Endometrial microvascular endothelial cells (primary cell): Measurements from ENCODE around the gene CST5. TPM values are rescaled to one million over a fixed set of nuclear protein-coding genes. Genes with fewer than 3 reads are reported as not detected.
"Not testable (repeated sequence)": the region's sequence is repeated elsewhere in the genome, so short reads cannot be mapped to it uniquely, and the experiment has no call there.

Experiments
- in situ Hi-C: cut with HindIII; loops from 2 replicates; pipeline ENCODE4 v1.10.0; 2017; ENCODE audit warnings: low sequenced_read_pairs, low pct_unique_long_range_greater_than_20kb; ENCODE audit errors: inconsistent ontology term
- total RNA-seq: library from RNA; depleted of rRNA; stranded (reverse); fragments of >200 nt; gene quantifications from one replicate; pipeline ENCODE4 v1.2.3, GENCODE V29; 2015; ENCODE audit errors: inconsistent ontology term

The CST5 gene
- total RNA-seq, 1 donor from 2014 or later: not detected

DNA sequence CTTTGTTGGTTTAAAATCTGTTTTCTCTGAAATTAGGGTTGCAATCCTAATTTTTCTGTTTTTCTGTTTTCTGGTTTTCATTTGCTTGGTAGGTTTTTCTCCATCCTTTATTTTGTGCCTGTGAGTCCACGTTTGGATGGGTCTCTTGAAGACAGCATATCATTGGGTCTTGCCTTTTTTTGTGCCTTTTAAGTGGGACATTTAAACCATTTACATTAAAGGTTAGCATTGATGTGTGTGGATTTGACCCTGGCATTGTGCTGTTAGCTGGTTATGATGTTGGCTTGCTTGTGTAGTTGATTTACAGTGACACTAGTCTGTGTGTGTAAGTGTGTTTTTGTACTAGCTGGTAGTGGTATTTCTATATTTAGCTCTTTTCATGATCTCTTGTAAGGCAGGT, 28.0 kb upstream of the CST5 start:
- in situ Hi-C loops: no loop called here

DNA sequence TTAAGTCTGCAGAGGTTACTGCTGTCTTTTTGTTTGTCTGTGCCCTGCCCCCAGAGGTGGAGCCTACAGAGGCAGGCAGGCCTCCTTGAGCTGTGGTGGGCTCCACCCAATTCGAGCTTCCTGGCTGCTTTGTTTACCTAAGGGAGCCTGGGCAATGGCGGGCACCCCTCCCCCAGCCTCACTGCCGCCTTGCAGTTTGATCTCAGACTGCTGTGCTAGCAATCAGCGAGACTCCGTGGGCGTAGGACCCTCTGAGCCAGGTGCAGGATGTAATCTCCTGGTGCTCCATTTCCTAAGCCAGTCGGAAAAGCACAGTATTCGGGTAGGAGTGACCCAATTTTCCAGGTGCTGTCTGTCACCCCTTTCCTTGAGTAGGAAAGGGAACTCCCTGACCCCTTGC, 22.8 kb upstream of the CST5 start:
- in situ Hi-C loops: not testable (repeated sequence)

DNA sequence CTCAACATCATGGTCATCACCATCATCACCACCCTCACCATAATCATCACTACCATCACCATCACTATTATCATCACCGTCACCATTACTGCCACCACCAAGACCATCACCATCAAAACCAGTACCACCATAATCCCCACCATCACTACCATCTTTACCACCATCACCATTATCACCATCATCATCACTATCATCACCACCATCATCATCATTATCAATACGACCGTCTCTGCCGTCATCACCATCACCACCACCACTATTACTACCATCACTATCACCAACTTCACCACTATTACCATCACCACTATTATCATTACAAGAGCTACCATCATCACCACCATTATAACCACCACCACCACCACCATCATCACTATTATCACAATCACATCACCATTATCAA, 11.3 kb upstream of the CST5 start:
- in situ Hi-C loops: not testable (repeated sequence)

DNA sequence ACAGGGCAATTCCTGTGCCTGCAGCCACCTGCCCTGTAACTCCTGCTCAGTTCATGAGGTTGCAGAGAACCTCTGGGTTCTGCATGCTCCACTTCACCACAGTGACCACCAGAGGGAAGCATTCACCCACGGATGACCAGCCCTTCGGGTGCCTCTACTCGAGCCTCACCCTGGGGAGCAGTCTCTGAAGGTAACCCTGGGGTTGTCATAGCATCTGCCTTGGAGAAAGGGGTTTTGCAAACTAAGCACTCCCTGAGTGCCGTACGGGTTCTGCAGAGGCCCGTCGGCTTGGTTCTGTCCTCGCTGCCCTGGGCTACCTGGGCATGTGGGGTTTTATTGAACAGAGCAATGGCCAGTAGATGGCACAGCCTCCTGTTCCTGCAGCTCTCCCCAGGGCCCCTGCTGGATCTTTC, 10.2 kb upstream of the CST5 start:
- in situ Hi-C loops: no loop called here

DNA sequence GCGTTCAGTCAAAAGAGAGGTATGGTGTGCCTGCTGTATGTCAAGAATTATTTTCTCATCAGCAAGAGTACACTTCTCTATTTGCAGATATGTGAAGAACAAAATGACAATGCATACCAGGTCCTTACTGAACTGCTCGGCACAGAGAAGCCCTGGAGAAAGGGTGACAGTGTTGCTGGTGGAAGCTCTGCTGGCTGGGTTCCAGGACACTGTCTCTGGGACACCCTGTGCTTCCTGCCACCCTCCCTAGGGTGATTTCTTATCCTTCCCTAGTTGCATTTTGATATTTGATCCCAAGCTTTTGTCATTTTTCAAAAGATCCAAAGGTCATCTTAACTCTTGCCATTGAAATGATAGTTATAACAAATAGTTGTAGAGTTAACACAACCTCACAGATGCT, 8.3 kb upstream of the CST5 start:
- in situ Hi-C loops: no loop called here

DNA sequence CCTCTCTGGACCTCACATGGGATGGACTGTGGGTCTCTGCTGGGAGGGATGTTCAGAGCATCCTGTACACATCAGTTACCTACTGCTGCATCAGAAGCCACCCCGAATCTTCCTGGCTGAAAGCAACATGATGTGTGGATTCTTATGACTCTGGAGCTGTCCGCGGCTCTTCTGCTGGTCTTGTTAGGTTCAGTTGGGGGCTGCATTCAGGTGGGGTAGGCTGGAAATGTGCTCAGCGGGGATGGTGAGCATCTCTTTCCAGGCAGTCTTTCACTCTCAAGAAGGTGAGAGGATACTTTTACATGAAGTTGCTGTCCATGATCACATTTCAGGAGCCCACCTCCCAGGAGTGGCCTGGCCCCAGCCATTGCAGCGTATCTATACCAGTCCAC, 5.2 kb upstream of the CST5 start:
- in situ Hi-C loops: no loop called here

DNA sequence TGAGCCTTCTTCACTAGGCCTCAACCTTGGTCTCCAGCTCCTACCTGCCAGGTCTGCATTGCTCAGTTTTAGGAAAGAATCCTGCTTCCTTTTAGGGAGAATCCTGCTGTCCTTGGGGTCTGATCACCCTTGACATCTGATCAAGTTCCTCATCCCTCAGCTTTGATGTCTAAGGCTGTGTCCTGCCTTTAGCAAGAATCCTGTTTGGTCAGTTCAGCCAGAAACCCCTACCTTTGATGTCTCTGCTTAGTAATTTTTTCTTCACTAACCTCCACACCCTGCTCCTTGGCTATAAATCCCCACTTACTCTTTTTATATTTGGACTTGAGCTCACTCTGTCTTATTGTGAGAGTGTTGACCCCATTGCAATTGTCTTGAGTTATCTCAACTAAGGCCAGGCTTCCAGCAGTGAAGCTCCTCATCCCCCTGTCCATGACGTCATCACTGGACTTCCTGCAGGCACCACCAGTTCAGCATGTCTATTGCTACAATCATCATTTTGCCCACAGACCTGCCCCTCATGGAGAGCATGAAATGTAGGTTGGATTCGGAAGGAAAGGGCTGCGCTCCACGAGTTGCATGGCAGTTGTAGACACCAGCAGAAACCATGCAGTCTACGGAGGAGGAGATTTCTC, 4.7 kb upstream of the CST5 start:
- in situ Hi-C loops: no loop called here

DNA sequence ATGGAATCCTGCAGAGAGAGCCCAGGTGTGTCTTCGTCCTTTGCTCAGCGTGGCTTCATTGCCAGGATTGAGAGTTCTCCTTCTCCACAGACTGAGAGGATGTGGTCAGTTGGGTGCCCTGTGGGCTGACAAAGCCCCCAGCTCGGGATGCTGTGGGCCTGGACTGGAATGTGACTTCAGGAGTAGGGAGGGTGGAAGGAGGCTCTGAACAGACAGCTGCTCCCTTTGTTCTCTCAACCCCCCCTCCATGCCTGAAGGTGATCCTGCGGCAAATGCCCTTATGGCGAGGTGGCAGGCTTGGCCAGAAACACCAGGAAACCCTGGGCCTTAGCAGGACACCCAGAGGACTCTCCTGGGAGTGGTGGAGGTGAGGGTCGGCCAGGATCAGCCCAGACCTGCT, 1.8 kb upstream of the CST5 start:
- in situ Hi-C loops: no loop called here

DNA sequence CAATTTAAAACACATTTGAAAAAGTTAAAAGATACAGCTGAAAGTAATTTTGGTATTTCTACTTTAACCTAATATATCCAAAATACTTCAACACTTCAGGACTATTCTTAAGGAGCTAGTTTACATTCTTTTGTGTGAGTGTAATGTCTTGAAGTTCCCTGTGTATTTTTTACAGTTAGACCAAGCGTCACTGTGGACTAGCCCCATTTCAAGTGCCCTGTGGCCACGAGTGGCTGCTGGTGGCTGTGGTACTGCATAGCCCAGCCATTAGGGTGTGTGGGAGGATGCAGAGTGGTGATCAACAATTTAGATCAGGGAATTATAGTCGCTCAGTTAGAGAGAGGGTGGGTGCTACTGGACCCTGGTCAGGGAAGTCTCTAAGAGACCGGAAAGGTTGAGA, 869 bp upstream of the CST5 start:
- in situ Hi-C loops: no loop called here

DNA sequence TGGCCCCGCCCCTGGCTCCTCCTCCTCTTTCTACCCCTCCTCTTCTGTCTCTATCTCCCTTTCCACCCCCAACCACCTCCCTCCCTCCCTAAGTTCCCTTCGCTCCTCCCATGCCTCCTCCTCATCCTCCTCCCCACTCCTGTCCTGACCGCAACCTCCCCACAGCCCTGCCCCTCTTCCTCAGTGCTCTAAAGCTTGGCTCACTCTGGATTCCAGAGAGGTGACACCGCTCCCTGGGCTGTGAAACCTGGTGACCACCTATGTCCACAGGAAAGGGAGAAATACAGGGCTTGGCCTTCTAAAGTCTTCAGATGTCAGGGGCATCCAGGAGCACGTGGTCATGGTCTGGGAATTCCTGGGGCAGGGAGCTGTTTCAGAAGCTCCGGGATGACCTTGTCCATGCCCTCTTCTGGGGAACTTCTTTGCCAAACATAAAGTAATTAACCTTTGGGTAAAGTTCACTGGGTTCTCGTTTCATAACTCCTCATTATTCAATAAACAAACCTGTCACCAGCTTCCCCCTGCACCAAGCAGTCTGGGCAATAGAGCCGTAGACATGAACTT, 345 bp upstream of the CST5 start:
- in situ Hi-C loops: no loop called here

DNA sequence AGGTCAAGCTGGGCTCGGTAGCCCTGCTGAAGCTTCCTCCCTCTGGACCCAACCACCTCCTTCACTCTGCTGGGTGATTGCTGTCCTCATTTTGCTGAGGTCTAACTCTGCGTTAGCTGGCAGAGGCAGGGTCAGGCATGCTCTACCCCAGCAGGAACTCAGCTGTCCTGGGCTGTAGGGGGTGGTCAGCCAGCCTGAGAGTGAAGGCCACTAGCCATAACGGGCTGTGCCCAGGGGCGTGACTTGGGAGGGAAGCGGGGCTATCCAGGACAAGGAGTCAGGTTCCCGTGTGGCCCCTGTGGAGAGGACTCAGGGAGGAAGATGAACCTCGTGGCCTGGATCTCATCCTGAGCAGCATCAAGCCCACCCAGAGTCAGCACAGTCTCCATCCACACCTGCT, 761 bp downstream of the CST5 start:
- in situ Hi-C loops: no loop called here

DNA sequence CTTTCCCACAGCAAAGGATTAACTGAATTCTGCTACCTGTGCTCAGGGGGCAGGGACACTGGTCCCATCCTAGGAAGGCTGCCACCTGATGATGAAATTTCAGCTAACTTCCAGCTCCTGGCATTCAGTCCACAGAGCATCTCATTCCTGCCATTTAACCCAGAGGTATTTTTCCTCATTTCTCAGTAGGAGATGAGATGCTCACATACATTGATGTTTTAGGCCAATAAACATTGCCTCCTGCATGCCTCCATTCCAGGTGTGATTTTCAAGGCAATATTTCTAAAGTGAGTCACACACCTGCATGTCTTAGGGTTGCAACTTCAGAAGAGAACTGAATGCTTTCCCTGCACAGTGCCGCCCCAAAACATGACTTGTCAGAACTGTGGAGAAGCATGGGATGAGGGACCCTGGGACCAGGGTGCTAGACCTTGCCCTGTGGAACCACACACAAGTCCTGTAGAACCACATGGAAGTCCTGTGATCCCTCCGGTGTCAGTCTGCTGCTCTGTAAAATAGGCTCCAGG, 1.5 kb downstream of the CST5 start:
- in situ Hi-C loops: not testable (repeated sequence)

DNA sequence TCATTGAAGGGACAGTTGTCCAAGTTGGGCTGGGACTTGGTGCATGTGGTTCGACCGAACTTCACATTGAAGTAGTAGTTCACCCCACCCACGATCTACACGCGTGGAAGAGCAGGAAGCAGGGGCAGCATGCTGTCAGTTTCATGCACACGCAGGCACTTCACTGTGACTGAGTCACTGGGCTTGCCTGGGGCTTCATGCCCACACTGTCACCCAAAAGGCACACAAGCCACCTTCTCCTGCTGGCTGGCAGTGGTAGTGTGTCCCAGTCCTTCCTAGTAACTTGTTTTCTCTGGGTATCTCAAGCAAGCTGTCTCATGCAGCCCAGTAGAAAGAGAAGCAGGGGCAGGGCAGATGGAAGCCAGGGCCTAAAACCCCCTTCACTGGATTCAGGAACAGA, 2.0 kb downstream of the CST5 start:
- in situ Hi-C loops: no loop called here

DNA sequence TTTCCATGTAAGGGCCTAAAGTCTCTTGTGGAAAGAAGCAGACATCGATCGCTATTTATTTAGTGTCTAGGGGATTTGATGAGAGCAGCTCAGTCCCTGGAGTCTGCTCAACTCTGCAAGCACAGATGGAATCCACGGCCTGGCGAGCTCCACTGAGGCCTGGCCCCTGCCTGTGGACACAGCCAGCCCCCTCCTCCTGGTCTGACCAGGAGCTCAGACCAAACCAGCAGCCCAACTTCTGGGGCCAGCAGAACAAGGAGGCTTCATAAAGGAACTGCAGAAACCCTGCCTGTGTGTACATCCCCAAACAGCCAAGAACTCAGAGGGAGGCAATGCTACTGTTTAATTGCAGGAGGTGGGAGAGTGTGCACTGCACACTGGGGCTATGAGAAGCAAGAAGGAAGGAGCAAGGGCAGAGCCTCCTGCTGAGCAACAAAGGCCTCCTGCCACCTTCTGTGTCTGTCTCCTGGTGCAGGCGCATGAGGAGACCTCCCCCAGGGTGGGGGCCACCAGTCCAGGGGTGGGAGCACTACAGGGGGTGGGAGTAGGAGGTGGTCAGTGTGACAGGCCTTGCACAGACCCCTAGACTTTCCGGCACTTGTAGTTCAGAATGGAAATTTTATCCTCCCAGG, 3.8 kb downstream of the CST5 start:
- in situ Hi-C loops: no loop called here

DNA sequence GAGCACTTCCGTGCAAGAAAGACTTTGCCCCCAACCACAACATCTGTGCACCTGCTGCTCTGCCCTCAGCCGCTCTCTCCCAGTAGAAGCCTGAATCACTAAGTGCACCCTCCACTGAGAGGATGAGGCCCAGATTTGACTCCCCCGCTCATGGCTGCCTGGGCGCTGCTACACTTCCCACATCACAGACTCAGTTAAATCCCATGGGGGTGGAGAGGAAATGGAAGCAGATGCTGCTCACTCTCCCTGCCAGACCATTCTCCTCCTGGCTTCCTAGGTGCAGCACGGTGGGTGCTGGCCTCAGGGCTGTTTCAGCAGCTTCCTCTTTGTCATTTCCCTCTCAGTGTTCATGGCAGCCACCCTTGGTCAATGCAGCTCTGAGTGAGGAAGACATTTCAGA, 4.8 kb downstream of the CST5 start:
- in situ Hi-C loops: no loop called here

DNA sequence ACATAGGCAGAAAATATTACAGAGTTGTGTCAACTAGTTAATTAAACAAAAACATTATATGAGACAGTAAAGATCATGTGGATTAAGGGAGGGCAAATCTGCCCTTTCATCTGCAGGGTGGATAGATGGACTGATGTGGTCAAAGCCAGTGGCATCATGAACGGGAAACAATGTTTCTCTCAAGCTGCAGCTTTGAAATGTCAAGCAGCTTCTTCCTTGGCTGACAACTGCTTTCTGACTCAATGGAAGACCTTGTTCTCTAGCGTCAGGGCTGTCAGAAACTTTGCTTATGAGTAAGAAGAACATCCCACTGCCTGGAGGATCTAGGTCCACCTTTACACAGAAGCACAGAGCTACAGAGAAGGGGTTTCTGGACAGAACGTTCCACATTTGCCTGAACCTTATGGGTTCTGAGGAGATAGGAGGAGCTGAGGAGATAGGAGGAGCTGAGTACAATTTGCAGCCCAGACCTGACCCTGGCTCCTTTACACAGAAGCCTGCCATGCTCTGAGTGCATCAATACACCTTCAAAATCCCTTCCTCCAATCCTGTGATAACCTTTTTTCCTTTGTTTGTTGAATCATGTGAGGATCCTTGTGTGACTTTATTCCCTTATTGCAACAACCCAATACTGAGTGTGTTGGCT, 6.1 kb downstream of the CST5 start:
- in situ Hi-C loops: no loop called here

DNA sequence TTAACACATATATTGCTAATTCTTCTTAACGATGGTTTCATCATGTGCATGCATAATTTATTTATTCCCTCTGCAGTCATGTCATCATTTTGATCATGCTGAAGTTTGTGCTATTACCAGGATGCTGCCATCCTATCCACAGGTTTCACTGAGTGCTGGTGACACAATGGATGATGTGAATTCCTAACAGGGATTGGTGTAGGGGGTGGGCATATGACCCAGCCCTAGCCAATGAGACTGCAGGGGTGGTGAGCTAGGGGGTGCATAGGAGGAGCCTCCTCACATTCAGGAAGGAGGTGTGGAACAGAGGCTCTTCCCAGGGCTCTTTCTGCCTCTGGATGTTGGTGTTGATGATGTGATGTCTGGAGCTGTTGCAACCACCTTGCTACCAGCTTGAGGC, 7.5 kb downstream of the CST5 start:
- in situ Hi-C loops: no loop called here

DNA sequence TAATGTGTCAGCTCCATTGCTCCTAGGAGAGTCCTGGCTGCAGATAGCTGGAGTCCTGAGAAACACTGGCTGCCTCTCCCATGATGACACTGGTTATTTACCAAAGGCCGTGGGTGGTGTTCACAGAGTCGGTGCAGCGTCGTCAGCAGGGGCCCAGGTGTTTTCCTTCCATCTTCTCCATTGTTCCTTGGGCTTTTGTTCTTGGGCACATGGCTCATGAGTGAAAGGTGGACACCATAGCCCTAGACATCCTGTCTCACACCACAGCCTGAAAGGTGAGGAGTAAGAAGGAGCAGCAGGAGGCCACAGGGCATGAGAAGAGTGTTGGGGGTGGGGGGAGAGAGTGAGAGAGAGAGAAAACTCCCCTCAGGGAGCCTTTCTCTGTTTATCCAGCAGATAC, 9.1 kb downstream of the CST5 start:
- in situ Hi-C loops: no loop called here

DNA sequence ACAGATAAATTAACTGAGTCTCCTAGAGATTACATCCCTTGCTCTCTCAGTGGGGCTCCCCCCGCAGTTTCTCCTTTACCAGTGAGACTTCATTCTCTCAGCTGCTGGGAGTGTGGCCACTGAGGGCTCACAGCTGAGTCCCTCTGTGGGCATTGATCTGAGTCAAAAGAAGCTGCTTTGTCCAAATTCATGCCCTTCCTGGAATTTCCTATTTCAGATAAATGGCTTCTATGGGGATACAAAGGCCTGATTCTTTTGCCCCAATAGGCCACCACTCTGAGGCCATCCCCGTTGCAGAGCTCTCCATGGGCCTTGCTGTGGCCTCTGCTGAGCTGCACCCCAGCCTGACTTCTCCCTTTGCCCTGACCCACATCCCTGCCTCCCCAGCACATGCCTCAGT, 10.0 kb downstream of the CST5 start:
- in situ Hi-C loops: no loop called here

DNA sequence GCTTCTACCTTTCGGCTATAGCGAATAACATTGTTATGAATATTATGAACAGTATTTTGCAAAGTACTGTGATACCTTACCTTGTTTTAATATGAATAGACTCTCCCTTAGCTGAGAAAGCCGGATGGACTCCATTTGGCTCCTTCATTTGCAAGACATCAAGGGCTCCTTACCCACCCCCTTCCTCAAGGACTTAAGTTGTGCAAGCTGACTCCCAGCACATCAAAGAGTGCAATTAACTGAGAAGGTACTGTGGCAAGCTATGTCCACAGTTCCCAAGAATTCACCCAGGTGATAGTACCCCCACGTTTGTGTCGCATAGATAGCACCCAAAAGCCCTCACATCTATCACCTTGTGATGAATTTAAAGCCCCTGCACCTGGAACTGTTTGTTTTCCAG, 11.2 kb downstream of the CST5 start:
- in situ Hi-C loops: no loop called here
